ELR (cell line): ENCODE measurements around the gene RAP1GAP2.

Experiments
- DNase-seq: peaks from one replicate; pipeline ENCODE4 v3.0.0-alpha.2; 2015; ENCODE audit warnings: low read depth

RAP1GAP2 gene

DNA sequence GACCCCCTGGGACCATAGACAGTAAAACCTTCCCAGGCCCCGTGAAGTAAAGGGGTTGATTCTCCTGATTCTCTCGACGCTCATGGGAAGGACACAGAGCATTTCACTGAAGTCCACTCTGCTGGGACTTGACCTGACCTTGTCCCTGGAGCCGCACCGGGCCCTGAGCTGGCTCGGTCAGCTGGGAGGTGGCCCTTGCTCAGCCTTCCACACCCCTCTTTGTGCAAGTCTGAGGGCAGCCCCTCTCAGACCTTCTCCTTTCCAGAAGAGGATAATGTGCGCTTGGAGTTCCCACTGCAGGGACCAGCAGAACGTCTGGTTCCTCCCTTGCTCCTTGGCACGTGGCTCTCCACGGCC lies 115.5 kb downstream of the RAP1GAP2 start:
- DNase-seq: no peak

- DNase-seq: no peak
These were observed 116.5 kb downstream of the RAP1GAP2 start for GRCh38 chr17:2912754-2913153.

DNA sequence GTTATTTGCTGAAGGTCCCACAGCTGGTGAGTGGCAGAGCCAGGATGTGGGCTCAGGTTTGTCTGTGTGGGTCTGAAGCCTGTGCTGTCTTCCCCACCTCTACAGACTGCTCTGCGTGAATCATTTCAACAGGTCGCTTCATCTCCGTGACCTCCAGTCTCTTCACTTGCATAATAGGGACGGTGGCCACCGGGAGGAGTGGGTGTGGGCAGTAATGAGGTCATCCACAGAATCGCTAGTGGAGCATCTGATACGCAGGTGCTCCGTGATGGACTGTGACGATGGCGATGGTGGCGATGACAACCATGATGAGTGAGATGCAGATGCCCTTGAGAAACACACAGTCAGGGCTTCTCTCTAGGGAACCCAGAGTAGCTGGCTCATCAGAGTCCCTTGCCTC lies 120.2 kb downstream of the RAP1GAP2 start:
- DNase-seq: no peak

GRCh38 chr17:2921443-2921842 lies 125.2 kb downstream of the RAP1GAP2 start:
- no peak for DNase-seq

DNA sequence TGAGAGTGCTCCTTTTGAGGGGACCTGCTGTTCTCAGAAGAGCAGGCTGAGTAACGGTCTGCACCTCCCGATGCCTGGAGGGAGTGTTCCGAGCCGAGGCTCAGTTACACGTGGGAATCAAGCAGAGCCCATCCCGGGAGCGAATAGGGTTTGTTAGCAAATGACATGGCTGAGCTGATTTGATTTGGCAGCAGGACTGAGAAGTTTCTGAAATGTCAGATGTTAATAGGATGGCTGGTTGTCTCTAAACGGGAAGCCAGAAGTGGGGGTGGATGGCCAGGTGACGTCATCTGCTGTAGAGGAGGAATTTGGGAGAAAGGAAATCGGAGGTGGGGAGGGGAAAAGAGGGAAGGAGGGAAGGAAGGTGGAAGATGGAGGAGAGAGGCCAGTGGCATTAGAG lies 128.0 kb downstream of the RAP1GAP2 start:
- DNase-seq: peak; percentile 2

DNA sequence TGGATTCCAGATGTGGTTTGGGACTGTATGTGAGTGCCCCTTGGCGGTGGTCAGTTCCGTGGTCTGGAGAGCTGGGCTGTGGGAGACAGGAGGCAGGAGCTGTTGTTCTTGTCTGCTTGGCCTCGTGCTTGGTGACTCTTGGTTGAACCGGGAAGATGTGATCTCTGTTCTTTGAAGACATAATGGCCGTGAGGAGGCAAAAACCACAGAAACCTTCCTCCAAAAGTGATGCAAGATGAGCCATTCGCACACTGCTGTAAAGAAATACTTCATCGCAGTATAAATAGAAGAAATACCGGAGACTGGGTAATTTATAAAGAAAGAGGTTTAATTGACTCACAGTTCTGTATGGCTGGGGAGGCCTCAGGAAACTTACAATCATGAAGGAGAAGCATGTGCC lies 128.8 kb downstream of the RAP1GAP2 start:
- no peak for DNase-seq

DNA sequence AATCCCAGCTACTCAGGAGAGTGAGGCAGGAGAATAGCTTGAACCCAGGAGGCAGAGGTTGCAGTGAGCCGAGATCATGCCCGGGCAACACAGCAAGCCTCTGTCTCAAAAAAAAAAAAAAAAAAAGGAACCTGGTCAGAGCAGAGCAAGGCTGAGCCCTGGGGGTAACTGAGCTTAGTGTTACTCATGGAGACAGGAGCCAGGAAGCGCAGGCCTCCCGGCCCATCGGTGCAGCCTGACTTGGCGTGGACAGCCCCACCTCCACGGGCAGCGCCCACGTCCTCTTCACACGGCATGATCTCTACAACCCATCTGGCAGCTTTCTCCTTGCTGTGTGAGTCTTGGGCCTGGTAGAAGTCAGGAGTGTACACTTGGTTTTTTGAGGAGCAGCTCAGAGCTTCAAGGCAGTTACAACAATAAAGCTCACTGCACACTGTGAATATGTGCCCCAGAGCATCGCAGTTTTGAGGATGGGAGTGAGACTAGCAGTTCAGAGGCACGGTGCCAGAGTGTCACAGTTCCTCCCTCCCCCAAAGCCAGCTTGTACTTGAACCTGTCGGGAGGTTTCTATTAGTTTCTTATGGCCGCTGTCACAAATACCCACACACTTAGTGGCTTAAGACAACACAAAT lies 129.9 kb downstream of the RAP1GAP2 start:
- peak; percentile 71 for DNase-seq

DNA sequence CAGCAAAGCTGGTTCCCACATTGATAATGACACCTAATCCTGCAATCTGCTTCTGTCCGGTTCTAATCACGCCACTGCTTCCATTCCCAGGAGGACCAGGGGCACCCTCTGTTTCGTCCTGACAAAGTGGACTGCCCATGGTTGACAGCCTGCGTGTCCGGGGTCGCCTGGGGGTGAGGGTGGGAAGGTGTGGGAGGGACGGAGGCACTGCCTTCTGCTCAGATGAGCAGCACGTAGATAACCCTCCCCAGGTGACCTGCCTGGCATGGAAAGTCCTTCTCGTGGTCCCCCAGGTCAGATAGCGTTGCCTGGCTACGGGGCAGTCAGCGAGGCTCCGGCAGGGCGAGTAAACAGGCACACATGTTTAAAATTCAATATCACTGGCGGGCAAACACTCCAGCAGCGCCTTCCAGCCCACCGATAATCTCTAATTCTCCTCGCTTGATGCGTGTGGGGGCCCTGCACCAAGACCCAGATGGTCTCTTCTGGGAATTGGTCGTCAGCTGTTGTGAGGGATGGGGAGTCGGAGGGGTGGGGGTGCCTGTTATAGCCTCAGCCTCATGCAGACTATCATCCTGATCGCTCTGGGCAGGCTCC lies 132.2 kb downstream of the RAP1GAP2 start:
- no peak for DNase-seq

GRCh38 chr17:2929881-2930533 lies 133.8 kb downstream of the RAP1GAP2 start:
- peak; percentile 26 for DNase-seq

DNA sequence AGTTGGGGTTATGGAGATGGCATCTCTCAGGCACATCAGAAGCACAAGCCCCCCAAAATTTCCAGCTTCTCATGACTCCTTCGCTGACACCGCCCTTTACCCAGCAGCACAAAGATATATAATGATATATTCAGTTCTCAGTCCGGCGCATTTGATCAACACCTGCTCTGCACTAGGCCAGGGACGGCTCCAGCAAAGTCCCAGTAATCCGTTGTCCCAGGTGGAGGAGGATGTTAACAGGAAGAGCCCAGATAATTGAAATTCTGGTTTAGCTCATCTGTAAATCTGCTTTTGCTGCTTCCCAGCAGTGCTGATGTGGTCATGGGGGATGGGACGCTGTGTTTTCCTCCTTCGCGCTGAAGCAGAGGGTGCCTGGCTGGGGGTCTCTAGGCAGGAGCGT lies 135.6 kb downstream of the RAP1GAP2 start:
- DNase-seq: no peak

DNA sequence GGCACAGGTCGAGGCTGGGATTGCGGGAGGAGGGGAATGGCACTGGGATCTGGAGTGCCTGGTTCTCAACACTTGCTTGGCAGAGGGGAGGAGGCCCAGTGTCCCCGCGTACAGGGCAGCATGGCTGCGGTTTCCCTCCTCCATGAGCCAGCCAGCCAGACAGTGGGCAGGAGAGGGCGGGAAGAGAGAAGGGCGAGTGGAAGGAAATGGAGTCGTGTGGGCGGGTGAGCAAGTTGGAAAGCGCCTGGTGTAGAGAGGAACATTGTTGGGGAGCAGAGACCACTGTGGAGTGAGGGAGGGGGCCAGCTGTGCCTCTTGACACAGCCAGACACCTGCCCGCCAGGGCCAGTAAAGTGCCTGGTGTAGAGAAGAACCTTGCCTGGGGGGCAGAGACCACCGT lies 136.7 kb downstream of the RAP1GAP2 start:
- DNase-seq: no peak

GRCh38 chr17:2933606-2934005 lies 137.4 kb downstream of the RAP1GAP2 start:
- no peak for DNase-seq

DNA sequence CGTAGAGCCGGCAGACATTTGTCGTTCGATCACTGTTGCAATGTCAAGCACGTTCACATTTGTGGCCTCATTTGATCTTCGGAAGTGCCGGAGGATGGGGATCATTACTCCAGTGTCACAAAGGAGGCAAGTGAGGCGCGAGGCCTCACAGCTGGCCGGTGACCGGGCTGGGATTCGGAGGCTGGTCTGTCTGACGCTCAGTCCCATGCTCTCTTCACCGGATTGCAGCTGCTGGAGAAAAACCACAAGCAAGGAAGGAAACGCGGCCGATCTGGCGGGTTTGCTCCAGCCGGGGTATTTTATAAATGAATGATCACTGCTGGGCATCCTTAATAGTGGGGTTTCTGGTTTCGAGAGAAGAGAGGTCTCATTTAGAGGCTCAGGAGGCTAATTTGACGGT lies 139.4 kb downstream of the RAP1GAP2 start:
- DNase-seq: no peak

- no peak for DNase-seq
These were observed 140.1 kb downstream of the RAP1GAP2 start for GRCh38 chr17:2936351-2936750.

DNA sequence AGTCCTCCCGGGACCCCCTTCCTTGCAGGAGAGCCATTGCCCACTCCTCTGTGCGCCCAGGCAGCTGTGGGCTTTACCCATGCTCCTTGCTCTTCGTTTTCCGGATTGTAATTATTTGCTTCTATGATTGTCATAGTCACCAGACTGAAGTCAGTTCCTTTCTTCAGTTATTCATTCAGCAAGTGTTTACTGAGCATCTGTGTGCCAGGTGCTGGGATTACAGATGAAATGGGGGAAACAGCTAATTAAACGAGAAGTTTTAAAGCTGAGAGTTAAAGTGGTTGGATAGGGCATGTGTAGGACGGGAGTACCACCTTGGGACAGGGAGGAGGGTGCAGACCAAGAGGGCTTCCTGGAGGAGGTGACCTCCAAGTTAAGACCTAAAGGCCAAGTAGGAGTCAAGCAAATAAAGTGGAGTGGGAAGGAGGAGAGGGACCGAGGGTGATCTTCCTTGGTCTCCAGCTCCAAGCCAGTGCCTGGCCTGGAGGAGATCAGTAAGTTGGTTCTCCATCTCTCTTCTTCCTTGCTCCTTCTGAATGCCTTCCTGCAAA lies 140.6 kb downstream of the RAP1GAP2 start:
- no peak for DNase-seq

DNA sequence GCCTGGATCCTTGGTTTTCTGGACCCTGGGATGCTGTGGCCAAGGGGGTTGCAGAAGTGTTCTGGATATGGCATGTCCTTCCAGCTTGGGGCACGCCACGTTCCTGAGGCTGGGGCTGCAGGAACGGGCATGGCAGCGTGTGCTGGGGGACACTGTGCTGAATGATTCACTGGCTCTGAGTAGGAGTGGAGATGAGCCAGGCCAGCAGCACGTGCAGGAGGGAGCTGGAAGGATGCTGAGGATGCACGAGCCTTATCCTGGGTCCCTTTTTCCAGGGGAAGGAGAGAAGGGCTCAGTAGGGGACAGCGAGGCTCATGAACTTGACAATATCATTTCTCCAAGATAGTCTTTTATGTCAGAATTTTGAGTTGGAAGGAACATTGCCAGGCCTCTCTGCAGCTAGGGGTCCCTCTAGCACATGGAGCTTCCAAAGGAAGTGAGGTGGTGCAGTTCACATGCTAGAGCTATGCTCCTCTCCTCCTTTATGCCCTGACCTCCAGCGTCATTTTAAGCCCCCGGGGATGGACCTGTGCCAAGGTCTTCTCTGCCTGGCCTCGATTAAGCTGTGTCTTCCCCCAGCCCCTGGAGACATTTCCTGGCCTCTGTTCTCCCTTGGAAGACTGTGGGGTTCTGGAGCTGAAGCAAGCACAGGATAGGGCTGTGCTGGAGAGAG lies 141.2 kb downstream of the RAP1GAP2 start:
- DNase-seq: no peak

GRCh38 chr17:2939714-2940351 lies 143.6 kb downstream of the RAP1GAP2 start:
- DNase-seq: no peak

GRCh38 chr17:2940352-2940751 lies 144.1 kb downstream of the RAP1GAP2 start:
- DNase-seq: no peak

DNA sequence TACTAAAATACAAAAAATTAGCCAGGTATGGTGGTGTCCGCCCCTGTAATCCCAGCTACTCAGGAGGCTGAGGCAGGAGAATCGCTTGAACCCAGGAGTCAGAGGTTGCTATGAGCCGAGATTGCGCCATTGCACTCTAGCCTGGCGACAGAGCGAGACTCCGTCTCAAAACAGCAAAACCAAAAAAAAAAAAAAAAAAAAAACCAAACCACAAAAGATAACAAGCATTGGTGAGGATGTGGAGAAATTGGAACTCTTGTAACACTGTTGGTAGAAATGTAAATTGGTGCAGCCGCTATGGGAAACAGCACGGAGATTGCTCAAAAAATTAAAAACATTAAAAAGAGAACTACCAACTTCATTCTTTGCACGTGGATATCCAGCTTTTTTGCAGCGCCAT lies 147.7 kb downstream of the RAP1GAP2 start:
- DNase-seq: no peak

DNA sequence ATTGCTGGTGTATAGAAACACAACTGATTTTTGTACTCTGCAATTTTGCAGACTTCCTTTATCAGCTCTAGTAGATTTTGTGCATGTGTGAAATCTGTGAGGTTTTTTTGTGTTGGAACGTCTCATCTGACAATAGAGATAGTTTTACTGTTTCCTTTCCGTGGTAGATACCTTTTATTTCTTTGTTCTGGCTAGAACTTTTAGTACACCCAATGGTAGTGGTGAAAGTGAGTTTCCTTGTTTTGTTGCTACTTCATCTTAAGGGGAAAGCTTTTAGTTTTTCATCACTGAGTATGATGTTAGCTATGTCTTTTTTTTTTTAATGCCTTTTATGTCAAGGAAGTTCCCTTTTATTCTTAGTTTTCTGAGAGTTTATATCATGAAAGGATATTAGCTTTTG lies 149.1 kb downstream of the RAP1GAP2 start:
- DNase-seq: no peak

GRCh38 chr17:2946144-2946543 lies 149.9 kb downstream of the RAP1GAP2 start:
- DNase-seq: no peak

DNA sequence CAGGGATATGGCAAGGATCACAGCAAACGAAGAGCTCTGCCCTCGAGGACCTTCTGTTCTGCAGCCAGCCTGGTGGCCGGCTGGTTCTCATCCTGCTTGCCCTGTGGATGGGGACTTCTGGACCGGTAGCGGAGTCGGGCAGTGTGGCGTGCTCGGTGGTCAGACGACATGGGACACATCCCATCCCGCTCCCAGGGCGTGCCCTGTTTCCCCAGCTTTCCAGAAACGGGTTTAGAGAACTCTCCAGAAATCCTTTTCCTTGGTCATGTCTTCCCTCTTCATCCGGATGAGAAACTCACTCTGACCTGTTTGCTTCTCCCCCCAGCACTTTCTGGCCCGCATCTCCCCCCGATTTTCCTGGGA lies 151.3 kb downstream of the RAP1GAP2 start:
- no peak for DNase-seq
